H1 (cell line): ENCODE data around the gene UPF3B. TPM values are rescaled to one million over a fixed set of nuclear protein-coding genes. Genes with fewer than 3 reads are reported as not detected.

ENCODE experiments used
- CTCF ChIA-PET: fragments of 300-600 bp; sonication (Branson Sonifier 250); formaldehyde crosslinking; loops from one replicate; lab custom pipeline; 2021; ENCODE audit not compliant: partially characterized antibody; lab: Charles Lee
- POLR2A ChIA-PET: fragments of 300-600 bp; sonication (Branson Sonifier 250); formaldehyde crosslinking; loops from one replicate; lab custom pipeline; 2021; ENCODE audit warnings: inconsistent platforms; ENCODE audit not compliant: partially characterized antibody; lab: Charles Lee
- DNase-seq, 2 experiments: peaks; one replicate each; pipeline versions ENCODE4 v3.0.0 to v3.0.0-alpha.2; 2010 to 2022; ENCODE audit warnings: low spot score in 2 of 2, low read depth in 1 of 2, mixed read lengths in 1 of 2
- FAIRE-seq: peaks from 2 replicates; lab custom pipeline; 2011; peaks lifted over from hg19 to GRCh38; lab: Jason Lieb, UNC
- H2AFZ ChIP-seq: 2 replicates; pipeline ENCODE4 v1.8.1; 2012; ENCODE audit warnings: low read length, inconsistent platforms
- H2AK5ac ChIP-seq: 2 replicates; pipeline ENCODE4 v1.6.1; 2013; ENCODE audit warnings: low read depth, low read length
- H2BK120ac ChIP-seq: replicated peaks from 2 replicates; pipeline ENCODE3; 2013; ENCODE audit warnings: low read depth, low read length, inconsistent platforms
- H2BK12ac ChIP-seq: 2 replicates; pipeline ENCODE4 v1.6.1; 2013; ENCODE audit warnings: low read depth, low read length
- H2BK15ac ChIP-seq: 2 replicates; pipeline ENCODE4 v1.6.1; 2013; ENCODE audit warnings: low read length
- H2BK20ac ChIP-seq: 2 replicates; pipeline ENCODE4 v1.6.1; 2013; ENCODE audit warnings: low read length
- H2BK5ac ChIP-seq: 2 replicates; pipeline ENCODE4 v1.6.1; 2013; ENCODE audit warnings: low read depth, low read length
- H3K14ac ChIP-seq: 2 replicates; pipeline ENCODE4 v1.6.1; 2013; ENCODE audit warnings: inconsistent platforms; ENCODE audit not compliant: insufficient read length
- H3K18ac ChIP-seq: 2 replicates; pipeline ENCODE4 v1.6.1; 2013; ENCODE audit warnings: low read length; ENCODE audit errors: extremely low read depth
- H3K23ac ChIP-seq: 2 replicates; pipeline ENCODE4 v1.6.1; 2013; ENCODE audit warnings: inconsistent platforms; ENCODE audit not compliant: insufficient read length
- H3K23me2 ChIP-seq: 2 replicates; pipeline ENCODE4 v1.6.1; 2013; ENCODE audit warnings: low read depth, low read length
- H3K27ac ChIP-seq: 2 replicates; pipeline ENCODE4 v1.6.1; 2011; ENCODE audit warnings: low read depth, low read length, inconsistent platforms
- H3K27me3 ChIP-seq, 4 experiments: replicated peaks in 1 of 4; 1 replicate in 1 of 4; 2 replicates in 3 of 4; pipeline versions ENCODE4 v1.6.1 to v1.8.1; 2011 to 2013; ENCODE audit warnings: low read length in 3 of 4, mild to moderate bottlenecking in 3 of 4, inconsistent platforms in 2 of 4, mixed read lengths in 2 of 4, moderate library complexity in 1 of 4; ENCODE audit not compliant: control insufficient read depth in 3 of 4, insufficient read depth in 3 of 4; ENCODE audit errors: extremely low read depth in 1 of 4
- H3K36me3 ChIP-seq, 4 experiments: 2 replicates each; pipeline versions ENCODE4 v1.6.1 to v1.8.1; 2011 to 2013; ENCODE audit warnings: mild to moderate bottlenecking in 4 of 4, low read length in 3 of 4, moderate library complexity in 2 of 4, control low read depth in 1 of 4, inconsistent platforms in 1 of 4; ENCODE audit not compliant: insufficient read depth in 4 of 4, control insufficient read depth in 2 of 4
- H3K4ac ChIP-seq: replicated peaks from 2 replicates; pipeline ENCODE3; 2013; ENCODE audit warnings: low read length, low read depth, mixed read lengths, inconsistent platforms; ENCODE audit not compliant: insufficient read length
- H3K4me1 ChIP-seq, 4 experiments: replicated peaks in 1 of 4; 1 replicate in 1 of 4; 2 replicates in 3 of 4; pipeline versions ENCODE4 v1.6.1 to v1.8.1; 2011 to 2013; ENCODE audit warnings: low read length in 3 of 4, inconsistent platforms in 2 of 4, mixed read lengths in 1 of 4; ENCODE audit not compliant: insufficient read depth in 4 of 4, control insufficient read depth in 3 of 4
- H3K4me2 ChIP-seq, 2 experiments: 2 replicates each; pipeline versions ENCODE4 v1.6.1 to v1.8.1; 2011 to 2013; ENCODE audit warnings: low read depth in 2 of 2, low read length in 2 of 2, control low read depth in 1 of 2, inconsistent platforms in 1 of 2, mild to moderate bottlenecking in 1 of 2; ENCODE audit not compliant: insufficient read depth in 1 of 2
- H3K4me3 ChIP-seq, 4 experiments: fragments of 200-600, 300-600 bp in 1 of 4; sonication (generic), shearing (Covaris generic), sonication (Bioruptor Twin) in 1 of 4; 2 replicates each; pipeline versions ENCODE4 v1.5.1 to v1.8.1; 2011 to 2016; ENCODE audit warnings: low read length in 4 of 4, low read depth in 3 of 4, control low read depth in 2 of 4, inconsistent platforms in 2 of 4, mild to moderate bottlenecking in 2 of 4, mixed read lengths in 1 of 4, moderate library complexity in 1 of 4; ENCODE audit not compliant: insufficient read depth in 2 of 4; ENCODE audit errors: extremely low read depth in 1 of 4
- H3K56ac ChIP-seq: replicated peaks from 2 replicates; pipeline ENCODE3; 2013; ENCODE audit warnings: low read depth, mild to moderate bottlenecking, mixed read lengths, low read length, inconsistent platforms; ENCODE audit not compliant: insufficient read length
- H3K79me1 ChIP-seq: 2 replicates; pipeline ENCODE4 v1.6.1; 2013; ENCODE audit warnings: low read depth, low read length, control low read depth
- H3K79me2 ChIP-seq, 2 experiments: 2 replicates each; pipeline versions ENCODE4 v1.6.1 to v1.8.1; 2012 to 2013; ENCODE audit warnings: low read length in 2 of 2, mild to moderate bottlenecking in 2 of 2, inconsistent platforms in 1 of 2; ENCODE audit not compliant: insufficient read depth in 2 of 2, control insufficient read depth in 1 of 2
- H3K9ac ChIP-seq, 4 experiments: replicated peaks in 1 of 4; 1 replicate in 1 of 4; 2 replicates in 3 of 4; pipeline versions ENCODE4 v1.6.1 to v1.8.1; 2011 to 2013; ENCODE audit warnings: low read depth in 3 of 4, low read length in 3 of 4, control low read depth in 2 of 4, mild to moderate bottlenecking in 2 of 4, moderate library complexity in 2 of 4, inconsistent platforms in 1 of 4; ENCODE audit errors: extremely low read depth in 1 of 4
- H3K9me3 ChIP-seq, 2 experiments: 2 replicates each; pipeline versions ENCODE4 v1.6.1 to v1.8.1; 2012 to 2013; ENCODE audit warnings: mild to moderate bottlenecking in 2 of 2, moderate library complexity in 2 of 2, control low read depth in 1 of 2, inconsistent platforms in 1 of 2, low read depth in 1 of 2, low read length in 1 of 2, mixed read lengths in 1 of 2; ENCODE audit not compliant: insufficient read depth in 2 of 2
- H4K20me1 ChIP-seq, 2 experiments: replicated peaks in 1 of 2; 2 replicates each; pipeline versions ENCODE3 to v1.8.1; 2011 to 2013; ENCODE audit warnings: inconsistent platforms in 2 of 2, low read length in 2 of 2, mild to moderate bottlenecking in 1 of 2; ENCODE audit not compliant: insufficient read depth in 2 of 2, control insufficient read depth in 1 of 2
- H4K5ac ChIP-seq: 2 replicates; pipeline ENCODE4 v1.6.1; 2013; ENCODE audit warnings: low read length, low read depth, mixed read lengths, inconsistent platforms; ENCODE audit not compliant: insufficient read length
- H4K8ac ChIP-seq: 2 replicates; pipeline ENCODE4 v1.8.0; 2013; ENCODE audit warnings: mild to moderate bottlenecking, moderate library complexity, low read length, inconsistent platforms; ENCODE audit not compliant: insufficient read depth; ENCODE audit errors: extremely low read depth
- H4K91ac ChIP-seq: replicated peaks from 2 replicates; pipeline ENCODE3; 2013; ENCODE audit warnings: low read length, mixed read lengths, inconsistent platforms; ENCODE audit not compliant: insufficient read length
- BCL11A ChIP-seq, 2 experiments: IDR thresholded peaks; one replicate each; pipeline ENCODE4 v1.6.1; 2011; ENCODE audit warnings: low read depth in 2 of 2, low read length in 2 of 2, mild to moderate bottlenecking in 2 of 2
- CBX5 ChIP-seq: fragments of 300-800, 300-1000 bp; sonication (generic); IDR thresholded peaks from 2 replicates; pipeline ENCODE4 v1.7.1; 2016; ENCODE audit warnings: antibody characterized with exemption, low read length, low read depth
- CHD1 ChIP-seq: IDR thresholded peaks from 2 replicates; pipeline ENCODE4 v1.6.1; 2012; ENCODE audit warnings: low read depth, low read length, improper control_type of control experiment
- CHD2 ChIP-seq: IDR thresholded peaks from 2 replicates; pipeline ENCODE4 v1.6.1; 2012; ENCODE audit warnings: low read length, improper control_type of control experiment
- RAD21 ChIP-seq, 2 experiments: IDR thresholded peaks in 1 of 2; conservative IDR thresholded peaks in 1 of 2; 2 replicates each; pipeline ENCODE4 v1.6.1; 2011; ENCODE audit warnings: low read depth in 2 of 2, low read length in 2 of 2, improper control_type of control experiment in 1 of 2, inconsistent platforms in 1 of 2, mild to moderate bottlenecking in 1 of 2, moderate library complexity in 1 of 2
- SIN3A ChIP-seq, 2 experiments: IDR thresholded peaks in 1 of 2; conservative IDR thresholded peaks in 1 of 2; 2 replicates each; pipeline ENCODE4 v1.6.1; 2011 to 2012; ENCODE audit warnings: low read length in 2 of 2, improper control_type of control experiment in 1 of 2, low read depth in 1 of 2, mild to moderate bottlenecking in 1 of 2
- SIX5 ChIP-seq: IDR thresholded peaks from 2 replicates; pipeline ENCODE4 v1.6.1; 2011; ENCODE audit warnings: mild to moderate bottlenecking, low read depth, low read length
- SP1 ChIP-seq: IDR thresholded peaks from 2 replicates; pipeline ENCODE4 v1.6.1; 2011; ENCODE audit warnings: low read depth, low read length
- TCF12 ChIP-seq: IDR thresholded peaks from 2 replicates; pipeline ENCODE4 v1.6.1; 2011; ENCODE audit warnings: low read depth, mild to moderate bottlenecking, low read length
- WGBS, 2 experiments: shearing (Covaris generic) in 1 of 2; methylation state at CpG; one replicate each; pipeline versions ENCODE4 v1.1.6 to v1.1.7; 2013 to 2015; ENCODE audit warnings: low lambda C conversion rate in 2 of 2, mixed read lengths in 2 of 2, inconsistent platforms in 1 of 2, low coverage in 1 of 2, missing lambda C conversion rate in 1 of 2; ENCODE audit not compliant: insufficient replicate concordance in 2 of 2, insufficient coverage in 1 of 2, insufficient read length in 1 of 2; ENCODE audit errors: extremely low coverage in 1 of 2, missing lambda C conversion rate in 1 of 2; 5-methylcytosine and 5-hydroxymethylcytosine counted together
- polyA plus RNA-seq, 7 experiments: library from polyadenylated mRNA; depleted of rRNA in 3 of 7; stranded (reverse) in 5 of 7; unstranded in 2 of 7; fragments of >200 nt in 5 of 7; fragments of 200-250 nt in 2 of 7; gene quantifications; 1 replicate in 5 of 7; 2 replicates in 1 of 7; 4 replicates in 1 of 7; pipeline versions ENCODE4 v1.2.1 to v1.2.3, GENCODE V29; 2011 to 2013; ENCODE audit warnings: missing spikeins in 2 of 7, mixed read lengths in 2 of 7
- total RNA-seq: library from RNA; stranded (reverse); fragmentation: NEBNext Ultra II Directional; extraction: Animal tissue kit (Norgen Biotek cat#: 25700); gene quantifications from 2 replicates; pipeline ENCODE4 v1.2.1, GENCODE V29; 2021

UPF3B gene
- total and polyA plus RNA-seq, 2 of the 8 experiments (the other 6 are each of a cell fraction or from before 2014, with no cell fraction given): 7.8 to 20.9 TPM

DNA sequence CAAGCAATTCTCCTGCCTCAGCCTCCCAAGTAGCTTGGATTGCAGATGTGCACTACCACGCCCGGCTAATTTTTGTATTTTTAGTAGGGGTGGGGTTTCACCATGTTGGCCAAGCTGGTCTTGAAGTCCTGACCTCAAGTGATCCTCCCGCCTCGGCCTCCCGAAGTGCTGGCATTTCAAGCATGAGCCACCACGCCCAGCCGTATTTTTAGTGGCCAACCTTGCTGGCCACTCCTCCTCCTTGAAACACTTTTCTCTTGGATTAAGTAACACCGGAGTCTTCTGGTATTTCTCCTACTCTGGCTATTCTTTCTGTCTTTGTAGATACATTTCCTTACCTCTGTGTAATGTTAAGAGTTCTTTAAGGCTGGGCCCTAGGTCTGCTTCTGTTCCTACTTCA, 50.2 kb downstream of the UPF3B start:
- Histone ChIP-seq H2BK5ac (no peak overlapping the region), H3K27me3 (no peaks in the 10 kb centered on the region), H3K79me1 (no peaks in the 10 kb centered on the region), H3K4me1 (no peaks in the 10 kb centered on the region), H3K79me2 (no peaks in the 10 kb centered on the region), H3K18ac (no peak overlapping the region), H3K27ac (no peak overlapping the region), H3K9ac (no peak overlapping the region), H3K4ac (no peak overlapping the region), H3K14ac (no peak overlapping the region), H4K20me1 (no peaks in the 10 kb centered on the region), H3K36me3 (no peaks in the 10 kb centered on the region), H3K56ac (no peak overlapping the region), H4K91ac (no peak overlapping the region), H3K4me3 (no peak overlapping the region), H3K9me3 (no peaks in the 10 kb centered on the region), H2BK120ac (no peak overlapping the region), H2BK20ac (no peak overlapping the region), H2BK12ac (no peak overlapping the region), H2BK15ac (no peak overlapping the region), H4K8ac (no peak overlapping the region), H3K23me2 (no peaks in the 10 kb centered on the region), H3K23ac (no peak overlapping the region), H3K4me2 (no peak overlapping the region), H2AFZ (no peak overlapping the region), H4K5ac (no peak overlapping the region), H2AK5ac (no peak overlapping the region)
- ChIA-PET CTCF (no interaction called here), POLR2A (interaction anchor here (0.6 to 2.5 kb wide), 2 partner anchors 8 to 11 kb away, joined by 3 to 13 read pairs; partner anchors contain the start of gene RPL39)
- WGBS, 2 experiments: 95% methylated on average over 8 of the region's 8 CpGs; no CpG with 5 or more reads in 1 of the 2 experiments
- DNase-seq: no peak
- no peak for FAIRE-seq
- TF ChIP-seq CBX5 (no peak), SIN3A (conservative IDR thresholded peaks at IDR 0.05 in 1 of 2, IDR thresholded peaks at IDR 0.05 in 1 of 2; ENCODE audit: low read depth in 1 of 2, low read length in 2 of 2) (no peak), CHD2 (no peak), SP1 (no peak), BCL11A (IDR thresholded peaks at IDR 0.05; ENCODE audit: low read depth in 2 of 2, low read length in 2 of 2) (no peak), CHD1 (no peak), TCF12 (no peak), RAD21 (IDR thresholded peaks at IDR 0.05 in 1 of 2, conservative IDR thresholded peaks at IDR 0.05 in 1 of 2; ENCODE audit: low read depth in 2 of 2, low read length in 2 of 2) (no peak), SIX5 (no peak)
